HG03558 (cell line): ENCODE results near the gene RIMOC1.
A peak's percentile ranks its signal among the peaks of the same experiment; 100 is the strongest.
"Not testable (repeated sequence)": the region's sequence is repeated elsewhere in the genome, so short reads cannot be mapped to it uniquely, and the experiment has no call there.

Experiments used
- ATAC-seq: cut with Tn5 transposase; IDR thresholded peaks from one replicate; pipeline ENCODE4 v1.9.1; 2021; ENCODE audit warnings: moderate number of reproducible peaks; ENCODE audit not compliant: unreplicated experiment; ENCODE audit errors: extremely low read depth

The RIMOC1 gene

DNA sequence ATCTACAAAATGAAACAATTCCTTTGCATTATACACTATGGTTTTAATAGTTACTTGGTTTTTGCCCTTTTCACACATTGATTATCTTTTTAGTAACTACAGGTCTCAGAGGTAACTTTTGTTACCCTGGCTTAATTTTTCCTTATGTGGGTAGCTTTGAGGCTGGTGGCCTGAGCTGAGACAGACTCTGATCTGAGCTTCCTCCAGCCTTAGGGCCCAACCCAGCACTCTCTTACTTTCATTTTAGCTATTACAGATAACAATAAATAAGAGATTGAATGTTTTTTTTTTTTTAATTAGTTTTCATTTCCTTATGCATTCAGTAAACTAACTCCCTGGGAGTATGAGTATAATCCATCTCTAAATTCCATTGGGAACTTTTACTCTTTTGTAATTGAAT lies 18.9 kb upstream of the RIMOC1 start:
- no peak for ATAC-seq

DNA sequence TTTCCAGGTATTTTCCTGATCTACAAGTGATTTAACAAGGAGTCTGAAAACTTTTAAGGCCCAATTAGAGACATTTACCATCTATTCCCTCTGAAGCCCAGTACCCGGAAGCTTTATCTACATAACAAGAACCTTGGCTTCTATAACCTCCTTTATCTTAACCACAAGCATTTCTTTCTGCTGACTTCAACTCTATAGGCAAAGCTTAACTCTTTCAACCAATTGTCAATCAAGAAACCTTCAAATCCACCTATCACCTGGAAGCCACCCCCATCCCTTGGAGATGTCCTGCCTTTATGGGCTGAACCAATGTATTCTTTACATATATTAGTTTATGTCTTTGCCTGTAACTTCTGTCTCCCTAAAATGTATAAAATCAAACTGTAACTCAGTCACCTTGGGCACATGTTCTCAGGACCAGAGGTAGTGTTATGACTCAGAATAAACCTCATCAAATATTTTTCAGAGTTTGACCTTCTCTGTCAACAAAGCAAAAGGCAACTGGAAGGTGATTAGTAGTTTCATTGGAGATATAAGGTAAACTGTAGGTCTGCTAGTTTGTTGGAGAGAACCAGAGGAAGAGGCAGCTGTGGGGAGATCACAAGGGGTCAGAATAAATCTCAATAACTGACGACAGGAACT lies 13.0 kb upstream of the RIMOC1 start:
- ATAC-seq, result peak; percentile 37

DNA sequence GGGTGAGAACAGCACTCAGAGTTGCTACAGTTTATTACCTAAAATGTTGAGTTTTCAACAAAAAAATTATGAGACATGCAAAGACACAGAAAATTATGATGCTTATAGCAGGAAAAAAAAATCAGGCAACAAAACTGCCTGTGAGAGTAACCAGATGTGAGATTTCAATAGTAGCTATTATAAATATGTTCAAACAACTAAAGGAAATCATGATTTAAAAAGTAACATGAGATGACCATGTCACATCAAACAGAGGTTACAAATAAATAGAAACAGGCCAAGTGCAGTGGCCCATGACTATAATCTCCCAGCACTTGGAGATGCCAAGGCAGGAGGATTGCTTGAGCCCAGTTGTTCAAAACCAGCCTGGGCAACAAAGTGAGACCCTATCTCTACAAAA lies 12.1 kb upstream of the RIMOC1 start:
- no peak for ATAC-seq

DNA sequence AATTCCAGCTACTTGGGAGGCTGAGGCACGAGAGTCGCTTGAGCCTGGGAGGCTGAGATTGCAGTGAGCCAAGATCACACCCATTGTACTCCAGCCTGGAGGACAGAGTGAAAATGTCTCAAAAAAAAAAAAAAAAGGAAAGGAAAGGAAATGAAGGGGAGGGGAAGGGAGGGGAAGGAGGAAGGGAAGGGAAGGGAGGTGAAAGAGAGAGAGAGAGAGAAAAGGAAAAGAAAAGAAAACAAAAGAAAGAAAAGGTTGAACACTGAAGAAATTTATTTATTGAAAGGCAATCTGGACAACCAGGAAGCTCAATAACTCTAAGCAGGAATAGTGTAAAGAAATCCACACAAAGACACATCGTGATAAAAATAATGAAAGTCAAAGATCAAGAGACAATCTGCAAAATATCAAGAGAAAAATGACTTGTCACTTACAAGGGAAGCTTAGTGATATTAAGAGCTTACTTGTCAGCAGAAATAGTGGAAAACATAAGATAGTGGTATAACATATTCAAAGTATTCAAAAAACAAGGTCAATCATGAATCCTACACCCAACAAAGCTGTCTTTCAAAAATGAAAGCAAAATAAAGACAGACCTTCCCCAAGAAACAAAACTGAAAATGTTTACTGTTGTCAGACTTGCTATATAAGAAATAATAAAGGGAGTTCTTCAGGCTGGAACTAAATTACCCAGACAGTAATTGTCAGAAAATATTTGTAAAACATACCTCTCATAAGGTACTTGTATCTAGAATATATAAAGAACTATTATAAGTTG lies 10.9 kb upstream of the RIMOC1 start:
- peak; percentile 58 for ATAC-seq

DNA sequence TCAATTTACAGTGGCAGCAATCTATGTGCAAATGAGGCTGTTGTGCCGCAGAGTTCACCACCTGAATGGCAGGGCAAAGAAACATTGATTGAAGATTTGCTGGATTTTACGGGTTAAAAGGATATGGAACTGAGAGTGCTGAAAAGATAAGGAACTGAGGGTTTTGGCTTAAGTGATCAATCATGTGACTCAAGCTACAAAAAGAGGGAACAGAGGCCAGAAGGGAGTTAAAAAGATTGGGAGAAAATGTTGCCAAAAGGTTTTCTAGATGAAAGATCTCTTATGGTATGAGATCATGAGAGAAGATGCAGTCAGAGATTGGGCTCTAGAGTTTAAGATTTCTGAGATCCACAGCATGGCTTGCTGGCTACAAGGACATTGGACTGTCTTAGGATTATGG lies 7.9 kb upstream of the RIMOC1 start:
- no peak for ATAC-seq

DNA sequence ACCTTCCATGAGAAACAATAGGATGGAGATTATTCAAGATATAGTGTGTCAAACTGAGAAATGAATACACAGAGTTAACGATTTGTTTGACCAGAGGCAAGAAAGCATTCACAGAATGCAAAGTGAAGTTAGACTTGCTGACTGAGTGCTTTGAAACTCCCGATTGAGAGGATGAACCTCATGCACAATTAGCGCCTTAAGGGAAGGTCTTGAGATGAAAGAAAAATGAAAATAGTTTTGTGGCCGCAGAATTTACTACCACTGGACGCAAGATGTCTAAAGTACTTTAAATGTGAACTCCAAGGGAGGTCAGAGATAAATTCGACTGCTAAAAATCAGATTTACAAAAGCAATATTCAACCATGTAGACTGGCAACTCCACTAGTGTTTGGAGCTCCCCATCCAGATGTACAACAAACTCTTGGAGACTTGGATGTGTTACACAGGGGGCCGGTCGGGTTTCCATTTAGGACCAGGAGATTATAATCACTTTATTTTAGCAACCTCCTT lies 707 bp upstream of the RIMOC1 start:
- ATAC-seq, result no peak

DNA sequence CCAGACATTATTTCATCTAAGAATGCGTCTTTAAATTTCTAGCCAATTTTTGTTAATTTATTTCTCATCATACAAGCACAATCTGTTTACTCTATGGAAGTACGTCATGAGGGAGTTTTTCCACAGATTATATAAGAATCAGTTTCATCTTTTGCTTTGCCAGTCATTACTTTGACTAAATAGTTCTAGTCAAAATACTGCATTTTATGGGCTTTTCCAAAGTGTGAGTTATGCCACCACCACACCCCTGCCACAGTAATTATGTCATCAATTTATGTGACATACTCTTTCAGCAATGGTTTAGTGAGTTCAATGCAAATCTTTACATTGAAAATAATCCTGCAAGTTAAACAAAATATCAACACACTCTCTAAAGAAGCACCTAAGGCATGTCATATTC lies 2.0 kb downstream of the RIMOC1 start:
- no peak for ATAC-seq

DNA sequence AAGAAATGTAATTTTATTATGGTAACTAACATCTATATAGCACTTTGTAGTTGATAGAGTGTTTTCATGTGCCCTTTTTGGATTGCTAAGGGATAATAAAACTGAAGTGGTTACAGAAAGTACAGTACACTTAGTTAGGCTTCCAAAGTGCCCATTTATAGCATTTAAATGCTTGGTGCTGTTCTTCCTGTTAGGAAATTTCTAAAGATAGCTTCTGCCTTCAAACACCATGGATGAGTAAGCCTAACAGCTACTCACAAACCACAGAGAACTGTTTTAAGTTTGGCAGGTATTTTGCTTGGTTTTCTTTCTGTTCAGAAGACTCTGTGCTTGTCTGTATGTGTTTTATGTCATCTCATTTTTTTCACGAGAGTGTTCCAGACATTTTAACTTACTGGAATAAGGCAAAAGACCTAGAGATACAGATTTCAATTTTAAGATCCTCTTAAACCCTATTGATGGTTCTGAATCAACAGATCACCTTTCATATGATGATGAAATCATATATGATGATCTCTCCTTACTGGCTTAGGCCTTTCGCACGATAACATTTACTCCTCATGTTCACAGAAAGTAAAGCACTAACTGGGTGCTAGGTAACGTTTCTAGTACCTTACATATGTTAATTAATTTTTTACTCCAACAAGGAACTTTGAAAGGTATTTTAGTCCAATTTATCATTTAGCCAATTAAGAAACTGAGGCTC lies 4.4 kb downstream of the RIMOC1 start:
- ATAC-seq, result no peak

DNA sequence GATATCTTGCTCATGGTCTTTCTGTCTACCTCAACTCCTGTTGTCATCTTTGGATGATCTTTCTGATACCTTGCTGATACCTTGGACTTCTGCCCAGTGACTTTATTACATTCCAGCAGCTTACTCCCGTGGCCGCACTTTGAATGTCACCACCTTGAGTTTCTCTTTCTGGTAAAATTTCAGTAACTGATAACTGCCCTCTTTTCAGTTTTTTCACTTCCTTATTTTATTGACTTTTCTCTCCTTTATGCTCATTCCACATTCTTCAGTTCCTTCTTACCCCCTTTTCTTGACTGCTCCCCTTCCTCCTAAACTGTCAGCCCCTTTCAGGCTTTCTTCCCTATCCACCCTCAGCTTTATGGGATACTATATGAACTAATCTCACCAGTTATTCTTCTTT lies 14.0 kb downstream of the RIMOC1 start:
- no peak for ATAC-seq

DNA sequence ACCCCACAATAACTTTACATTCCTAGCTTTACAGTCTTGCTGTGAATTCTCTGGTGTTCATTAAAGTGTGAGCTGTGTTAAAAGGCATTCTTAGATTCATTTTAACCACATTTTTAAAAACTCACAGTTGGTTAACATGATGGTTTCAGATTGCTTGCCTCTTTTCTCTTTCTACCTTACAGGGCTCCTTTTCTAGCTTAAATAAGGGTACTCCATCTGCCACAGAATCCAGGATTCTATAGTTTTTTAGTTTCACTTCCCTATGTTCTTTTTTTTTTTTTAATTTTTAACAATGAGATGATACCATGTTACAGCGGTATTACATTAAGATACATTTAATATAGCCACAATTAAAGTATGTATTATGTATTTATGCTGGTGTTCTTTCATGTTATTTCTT lies 17.0 kb downstream of the RIMOC1 start:
- no peak for ATAC-seq

DNA sequence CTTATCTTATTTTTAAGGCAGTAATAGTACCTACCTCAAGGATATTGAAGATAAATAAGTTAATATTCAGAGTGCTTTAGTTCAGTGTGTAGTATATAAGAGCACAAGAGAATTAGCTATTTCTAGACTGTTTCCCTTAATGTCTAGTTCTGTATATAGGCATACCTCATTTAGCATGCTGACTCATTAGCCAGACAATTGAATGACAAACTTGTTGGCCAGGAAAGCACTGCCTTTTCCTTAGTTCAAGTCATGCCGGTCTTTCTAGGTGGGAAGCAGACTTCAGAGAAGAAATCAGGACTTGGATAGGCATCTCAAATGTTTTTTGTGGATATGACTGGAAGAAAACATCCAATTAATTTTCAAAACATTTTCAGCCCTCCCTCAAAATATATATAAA lies 17.7 kb downstream of the RIMOC1 start:
- ATAC-seq, result no peak

DNA sequence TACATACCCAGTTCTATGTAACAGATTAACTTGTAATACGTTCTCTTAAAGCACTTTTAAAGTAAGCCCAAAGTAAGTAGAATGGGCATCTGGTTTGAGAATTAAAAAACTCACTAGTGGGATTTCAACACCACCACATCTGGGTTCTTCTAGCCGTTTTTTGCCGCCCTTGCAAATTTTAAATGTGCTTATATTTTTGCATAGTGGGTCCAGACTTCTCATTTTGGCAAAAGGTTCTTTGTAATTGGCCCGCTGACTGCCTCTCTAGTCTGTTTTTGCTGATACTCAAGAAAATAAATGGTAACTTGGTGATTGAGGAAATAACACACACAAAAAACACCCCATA lies 20.4 kb downstream of the RIMOC1 start:
- no peak for ATAC-seq

DNA sequence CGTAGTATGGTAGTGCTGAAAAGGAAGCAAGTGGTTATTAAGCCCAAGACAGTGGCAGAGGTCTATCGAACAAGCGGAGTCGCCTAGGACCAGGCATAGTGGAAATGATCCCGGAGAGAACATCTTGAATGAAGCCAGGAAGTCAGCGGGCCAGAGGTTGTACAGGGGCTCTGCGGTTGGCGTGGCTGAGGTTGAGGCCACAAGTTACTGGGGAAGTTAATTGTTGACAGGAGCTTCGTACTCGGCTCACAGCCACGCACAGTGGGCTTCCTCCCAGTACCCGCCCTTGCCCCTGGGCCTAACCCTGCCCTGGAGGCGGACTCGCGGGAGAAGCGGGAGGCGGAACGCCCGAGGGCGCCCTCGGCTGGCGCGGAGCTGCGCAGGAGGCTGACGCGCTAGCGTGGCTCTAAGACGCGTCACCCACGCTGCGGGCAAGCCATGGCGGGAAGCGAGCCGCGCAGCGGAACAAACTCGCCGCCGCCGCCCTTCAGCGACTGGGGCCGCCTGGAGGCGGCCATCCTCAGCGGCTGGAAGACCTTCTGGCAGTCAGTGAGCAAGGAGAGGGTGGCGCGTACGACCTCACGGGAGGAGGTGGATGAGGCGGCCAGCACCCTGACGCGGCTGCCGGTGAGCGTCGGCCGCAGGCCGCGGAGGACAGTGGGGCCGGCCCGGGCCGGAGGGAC lies 20.9 kb downstream of the RIMOC1 start, which contains the start of gene FBXO4:
TSS of gene FBXO4 (plus strand) at position 410 of the 683 bp plus-strand sequence. CDS start at position 439, 29 bp downstream.
- peak; percentile 90 for ATAC-seq

DNA sequence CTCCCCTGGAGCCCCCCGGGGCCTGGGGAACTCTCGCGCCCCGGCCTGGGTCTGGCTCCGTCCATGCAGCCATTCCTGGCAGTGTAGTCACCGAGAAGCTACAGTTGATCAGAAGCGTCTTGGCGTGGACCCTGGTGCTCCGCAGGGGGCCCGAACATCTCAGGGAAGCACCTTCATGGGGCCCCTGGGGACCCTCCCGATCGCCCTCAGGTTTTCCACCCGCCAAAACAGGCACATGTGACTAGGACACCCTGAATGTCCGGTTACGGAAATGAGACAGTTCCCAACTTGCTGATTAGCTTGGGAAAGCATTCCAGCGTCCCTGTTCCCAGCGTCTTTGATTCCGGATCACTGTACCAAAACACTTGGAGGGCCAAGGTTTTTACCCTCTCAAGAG lies 21.4 kb downstream of the RIMOC1 start:
- ATAC-seq, result no peak

DNA sequence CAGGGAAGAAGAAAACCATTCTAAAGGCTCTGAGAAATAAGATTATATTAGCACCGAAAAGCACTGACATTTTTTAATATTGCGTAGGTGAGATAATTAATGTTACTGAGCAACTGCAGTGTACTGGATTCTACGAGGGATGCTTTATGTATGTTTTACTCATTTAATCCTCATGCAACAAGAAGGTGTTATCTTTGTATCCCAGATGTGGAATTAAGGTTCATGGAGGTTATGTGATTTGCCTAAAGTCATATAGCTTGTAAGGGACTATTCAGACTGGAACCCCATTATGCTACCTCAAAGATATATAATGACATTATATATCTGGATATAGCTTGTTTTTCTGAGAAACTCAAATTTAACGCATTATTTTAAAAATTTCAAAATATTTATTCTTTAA lies 23.5 kb downstream of the RIMOC1 start:
- ATAC-seq, result no peak

DNA sequence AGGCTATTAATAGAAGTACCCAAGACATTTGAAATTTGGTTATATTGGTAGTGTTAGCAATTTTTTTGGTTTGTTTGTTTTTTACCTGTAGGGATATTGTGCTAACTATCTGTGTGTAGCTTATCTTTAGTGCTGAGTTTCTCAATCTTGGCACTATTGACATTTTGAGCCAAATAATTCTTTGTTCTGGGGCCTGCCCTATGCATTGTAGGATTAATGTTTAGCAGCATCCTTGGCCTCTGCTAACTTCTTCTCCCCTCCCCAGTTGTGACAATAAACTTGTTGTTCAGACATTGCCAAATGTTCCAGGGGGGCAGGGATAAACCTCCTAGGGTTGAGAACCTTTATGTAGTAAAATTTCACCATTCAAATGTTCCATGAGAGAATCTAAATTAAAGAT lies 24.9 kb downstream of the RIMOC1 start:
- no peak for ATAC-seq

DNA sequence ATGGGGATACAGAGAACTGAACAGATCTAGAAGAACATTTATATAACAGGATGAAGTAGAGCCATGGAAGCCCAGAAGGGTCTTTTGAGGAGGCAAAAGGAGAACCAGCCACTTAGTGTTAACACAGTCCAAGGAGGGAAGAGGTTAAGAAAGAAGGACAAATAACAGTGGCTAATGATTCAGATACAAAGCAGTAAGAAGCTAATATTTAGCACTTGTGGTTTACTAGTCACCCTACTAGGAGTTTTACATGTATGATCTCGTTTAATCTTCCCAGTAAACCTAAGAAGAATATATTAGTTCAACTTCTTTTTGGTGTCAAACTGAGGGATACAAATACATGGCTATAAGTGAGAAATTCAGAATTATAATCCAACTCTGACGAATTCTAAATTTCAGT lies 28.6 kb downstream of the RIMOC1 start:
- no peak for ATAC-seq

DNA sequence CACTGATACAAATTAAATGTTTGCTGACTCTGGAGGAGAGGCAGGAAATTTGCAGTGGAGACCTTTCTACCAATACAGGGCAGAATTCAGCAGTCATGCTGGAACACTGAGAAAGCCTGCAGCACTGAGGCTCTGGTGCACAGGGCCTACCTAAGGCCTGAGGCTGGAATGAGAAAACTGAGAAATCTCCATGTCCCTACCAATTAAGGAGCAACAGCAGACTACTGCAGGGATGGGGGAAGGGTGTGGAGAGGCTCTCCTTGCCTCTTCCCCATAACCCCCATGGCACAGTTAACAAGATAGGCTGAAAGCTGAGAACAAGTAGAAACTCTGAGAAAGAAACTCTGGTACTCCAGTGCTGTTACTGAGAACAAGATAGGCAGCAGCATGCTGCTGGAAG lies 31.4 kb downstream of the RIMOC1 start:
- ATAC-seq, result no peak

DNA sequence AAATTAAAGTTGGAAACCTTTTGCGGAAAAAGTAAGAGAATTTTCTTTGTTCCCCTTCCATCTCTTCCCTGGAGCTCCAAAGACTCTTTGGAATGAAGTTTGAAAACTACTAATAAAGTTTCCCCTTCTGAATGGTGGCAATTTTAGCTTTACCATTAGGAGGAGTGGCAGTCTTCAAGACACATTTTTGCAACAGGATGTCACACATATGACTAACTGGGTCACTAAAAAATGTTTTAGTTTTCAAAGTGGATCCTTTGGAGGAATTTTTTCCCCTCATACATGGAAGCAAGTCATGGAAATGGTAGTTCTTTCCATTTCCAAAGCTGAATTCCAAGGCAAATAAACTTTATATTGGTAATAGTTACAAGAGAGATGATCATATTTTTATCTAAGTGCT lies 36.5 kb downstream of the RIMOC1 start:
- ATAC-seq, result no peak

DNA sequence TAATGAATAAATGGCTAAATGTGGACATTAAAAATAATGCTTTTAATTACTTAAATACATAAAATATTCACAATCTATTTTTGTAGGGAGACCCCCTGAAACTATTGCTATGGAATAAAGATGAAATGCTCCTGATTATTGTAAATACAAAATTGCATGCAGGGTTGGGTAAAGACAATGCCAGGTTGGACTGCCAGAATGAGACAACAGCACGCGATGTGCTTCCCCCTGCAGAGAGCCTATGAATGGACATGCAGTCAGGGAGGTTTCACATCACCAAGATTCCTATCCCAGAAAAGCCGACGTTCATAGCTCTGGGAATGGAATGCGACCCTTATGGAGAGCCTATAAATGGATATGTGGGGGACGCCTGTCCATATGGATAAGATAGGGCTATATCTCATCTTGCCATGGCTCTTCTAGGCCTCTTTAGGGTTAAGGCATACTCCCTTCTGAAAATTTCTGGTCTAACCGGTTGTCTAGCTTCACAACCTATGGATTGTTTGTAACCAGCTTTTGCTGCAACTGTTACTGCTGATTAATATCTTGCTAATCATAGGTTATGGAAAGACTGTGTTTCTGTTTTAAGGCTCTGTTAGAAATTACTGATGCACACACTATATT lies 41.3 kb downstream of the RIMOC1 start:
- not testable (repeated sequence) for ATAC-seq
